ENCODE data around the gene FKBP1B. TPM values are rescaled to one million over a fixed set of nuclear protein-coding genes. Genes with fewer than 3 reads are reported as not detected.
"Not testable (repeated sequence)": the region's sequence is repeated elsewhere in the genome, so short reads cannot be mapped to it uniquely, and the experiment has no call there.

Gene FKBP1B
- total RNA-seq, 1 donor from 2014 or later, result 1.4 TPM

DNA sequence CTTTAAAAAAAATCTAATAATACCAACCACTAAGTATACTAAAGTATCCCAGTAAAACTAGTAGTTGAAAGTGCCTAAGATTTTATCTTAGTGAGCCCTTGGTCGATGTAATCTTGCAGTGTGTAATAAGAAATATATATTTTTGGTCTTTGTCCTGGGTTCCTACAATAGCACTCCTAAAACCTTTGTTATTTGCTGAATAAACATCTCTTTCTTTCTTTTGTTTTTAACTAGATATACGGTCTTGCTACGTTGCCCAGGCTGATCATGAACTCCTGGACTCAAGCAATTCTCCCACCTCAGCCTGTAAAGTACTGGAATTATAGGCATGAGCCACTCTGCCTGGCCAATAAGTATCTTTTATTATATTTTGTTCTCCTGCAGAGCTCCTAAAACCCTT is 37.5 kb downstream of the FKBP1B start:
- ATAC-seq (ENCODE audit: low read depth) (no peak), DNase-seq (no peak)
- peaks cover 16% of the 10 kb centered on the region for H3K4me1 Mint-ChIP-seq
- CTCF ChIA-PET, result no interaction called here
- TF ChIP-seq, protein P1, sequence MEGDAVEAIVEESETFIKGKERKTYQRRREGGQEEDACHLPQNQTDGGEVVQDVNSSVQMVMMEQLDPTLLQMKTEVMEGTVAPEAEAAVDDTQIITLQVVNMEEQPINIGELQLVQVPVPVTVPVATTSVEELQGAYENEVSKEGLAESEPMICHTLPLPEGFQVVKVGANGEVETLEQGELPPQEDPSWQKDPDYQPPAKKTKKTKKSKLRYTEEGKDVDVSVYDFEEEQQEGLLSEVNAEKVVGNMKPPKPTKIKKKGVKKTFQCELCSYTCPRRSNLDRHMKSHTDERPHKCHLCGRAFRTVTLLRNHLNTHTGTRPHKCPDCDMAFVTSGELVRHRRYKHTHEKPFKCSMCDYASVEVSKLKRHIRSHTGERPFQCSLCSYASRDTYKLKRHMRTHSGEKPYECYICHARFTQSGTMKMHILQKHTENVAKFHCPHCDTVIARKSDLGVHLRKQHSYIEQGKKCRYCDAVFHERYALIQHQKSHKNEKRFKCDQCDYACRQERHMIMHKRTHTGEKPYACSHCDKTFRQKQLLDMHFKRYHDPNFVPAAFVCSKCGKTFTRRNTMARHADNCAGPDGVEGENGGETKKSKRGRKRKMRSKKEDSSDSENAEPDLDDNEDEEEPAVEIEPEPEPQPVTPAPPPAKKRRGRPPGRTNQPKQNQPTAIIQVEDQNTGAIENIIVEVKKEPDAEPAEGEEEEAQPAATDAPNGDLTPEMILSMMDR (IDR thresholded peaks at IDR 0.05), result no peak
- H3K27me3 Mint-ChIP-seq, result no peaks in the 10 kb centered on the region
- no peak overlapping the region for H3K27ac Mint-ChIP-seq
- POLR2A ChIA-PET, result interaction anchor here (0.6 to 1.1 kb wide), 2 partner anchors 11 to 35 kb away, joined by 3 to 5 read pairs; partner anchors contain the start of gene SF3B6
- no peak overlapping the region for H3K4me3 Mint-ChIP-seq
- no peaks in the 10 kb centered on the region for H3K9me3 Mint-ChIP-seq
- peaks cover 11% of the 10 kb centered on the region for H3K36me3 Mint-ChIP-seq (ENCODE audit: low read depth)
- intact Hi-C loops (cut with micrococcal nuclease), result loop anchor here (10.0 kb wide), 1 partner anchor 452 kb away; no protein-coding TSS in a partner anchor

DNA sequence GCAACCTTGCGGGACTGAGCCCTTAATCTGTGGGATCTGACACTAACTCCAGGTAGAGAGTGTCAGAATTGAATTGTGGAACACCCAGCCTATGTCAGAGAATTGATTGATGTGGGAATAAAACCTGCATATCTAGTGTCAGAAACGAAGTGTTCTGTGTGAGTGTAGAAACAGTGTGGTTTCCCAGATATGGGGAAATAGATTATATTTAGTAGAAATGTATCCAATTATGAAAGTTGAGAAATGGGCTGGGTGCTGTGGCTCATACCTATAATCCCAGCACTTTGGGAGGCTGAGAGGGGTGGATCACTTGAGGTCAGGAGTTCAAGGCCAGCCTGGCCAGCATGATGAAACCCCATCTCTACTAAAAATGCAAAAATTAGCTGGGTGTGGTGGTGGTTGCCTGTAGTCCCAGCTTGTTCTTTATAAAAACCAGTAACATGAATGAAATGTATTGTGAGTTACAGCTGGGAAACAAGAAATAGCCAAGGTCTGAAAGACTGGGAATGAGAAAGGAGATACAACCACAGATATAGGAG is 39.3 kb downstream of the FKBP1B start:
- ChIA-PET POLR2A (no interaction called here), CTCF (no interaction called here)
- H3K4me1 Mint-ChIP-seq, result peaks cover 8% of the 10 kb centered on the region
- H3K4me3 Mint-ChIP-seq, result no peak overlapping the region
- H3K27me3 Mint-ChIP-seq, result no peaks in the 10 kb centered on the region
- intact Hi-C loops (cut with micrococcal nuclease), result loop anchor here (10.0 kb wide), 1 partner anchor 454 kb away; no protein-coding TSS in a partner anchor
- DNase-seq (no peak), ATAC-seq (ENCODE audit: low read depth) (no peak)
- H3K36me3 Mint-ChIP-seq (ENCODE audit: low read depth), result peaks cover 11% of the 10 kb centered on the region
- H3K27ac Mint-ChIP-seq, result no peak overlapping the region
- H3K9me3 Mint-ChIP-seq, result no peaks in the 10 kb centered on the region
- TF ChIP-seq, protein P1 (IDR thresholded peaks at IDR 0.05), result no peak

DNA sequence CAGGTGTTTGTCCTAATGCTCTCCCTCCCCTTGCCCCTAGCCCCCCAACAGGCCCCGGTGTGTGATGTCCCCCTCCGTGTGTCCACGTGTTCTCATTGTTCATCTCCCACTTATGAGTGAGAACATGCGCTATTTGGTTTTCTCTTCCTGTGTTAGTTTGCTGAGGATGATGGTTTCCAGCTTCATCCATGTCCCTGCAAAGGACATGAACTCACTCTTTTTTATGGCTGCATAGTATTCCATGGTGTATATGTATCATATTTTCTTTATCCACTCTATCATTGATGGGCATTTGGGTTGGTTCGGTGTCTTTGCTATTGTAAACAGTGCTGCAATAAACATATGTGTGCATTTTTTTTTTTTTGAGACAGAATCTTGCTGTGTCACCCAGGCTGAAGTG is 43.7 kb downstream of the FKBP1B start:
- CTCF ChIA-PET, POLR2A ChIA-PET: not testable (repeated sequence)

DNA sequence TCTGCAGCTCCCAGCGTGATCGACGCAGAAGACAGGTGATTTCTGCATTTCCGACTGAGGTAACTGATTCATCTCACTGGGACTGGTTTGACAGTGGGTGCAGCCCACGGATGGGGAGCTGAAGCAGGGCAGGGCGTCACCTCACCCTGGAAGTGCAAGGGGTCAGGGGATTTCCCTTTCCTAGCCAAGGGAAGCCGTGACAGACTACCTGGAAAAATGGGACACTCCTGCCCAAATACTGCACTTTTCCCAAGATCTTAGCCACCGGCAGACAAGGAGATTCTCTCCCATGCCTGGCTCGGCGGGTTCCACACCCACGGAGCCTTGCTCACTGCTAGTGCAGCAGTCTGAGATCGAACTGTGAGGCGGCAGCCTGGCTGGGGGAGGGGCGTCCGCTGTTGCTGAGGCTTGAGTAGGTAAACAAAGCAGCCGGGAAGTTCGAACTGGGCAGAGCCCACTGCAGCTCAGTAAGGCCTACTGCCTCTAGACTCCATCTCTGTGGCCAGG is 45.7 kb downstream of the FKBP1B start:
- ATAC-seq (ENCODE audit: low read depth); H3K4me1 Mint-ChIP-seq; DNase-seq; POLR2A ChIA-PET; CTCF ChIA-PET; H3K4me3 Mint-ChIP-seq; H3K27me3 Mint-ChIP-seq; intact Hi-C loops (cut with micrococcal nuclease); H3K9me3 Mint-ChIP-seq; H3K27ac Mint-ChIP-seq: not testable (repeated sequence)
- peaks cover 26% of the 10 kb centered on the region for H3K36me3 Mint-ChIP-seq (ENCODE audit: low read depth)

More for the DNA sequence above, 43.7 kb downstream of the FKBP1B start:
- intact Hi-C loops (cut with micrococcal nuclease); DNase-seq; H3K27ac Mint-ChIP-seq; H3K27me3 Mint-ChIP-seq; H3K4me3 Mint-ChIP-seq; H3K4me1 Mint-ChIP-seq; H3K9me3 Mint-ChIP-seq; ATAC-seq (ENCODE audit: low read depth): not testable (repeated sequence)
- H3K36me3 Mint-ChIP-seq (ENCODE audit: low read depth), result peaks cover 25% of the 10 kb centered on the region

DNA sequence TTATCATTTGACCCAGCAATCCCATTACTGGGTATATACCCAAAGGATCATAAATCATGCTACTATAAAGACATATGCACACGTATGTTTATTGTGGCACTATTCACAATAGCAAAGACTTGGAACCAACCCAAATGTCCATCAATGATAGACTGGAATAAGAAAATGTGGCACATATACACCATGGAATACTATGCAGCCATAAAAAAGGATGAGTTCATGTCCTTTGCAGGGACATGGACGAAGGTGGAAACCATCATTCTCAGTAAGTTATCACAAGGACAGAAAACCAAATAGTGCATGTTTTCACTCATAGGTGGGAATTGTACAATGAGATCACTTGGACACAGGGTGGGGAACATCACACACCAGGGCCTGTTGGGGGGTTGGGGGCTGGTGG is 51.2 kb downstream of the FKBP1B start:
- ATAC-seq (ENCODE audit: low read depth); CTCF ChIA-PET; H3K27me3 Mint-ChIP-seq; intact Hi-C loops (cut with micrococcal nuclease); H3K4me3 Mint-ChIP-seq; H3K9me3 Mint-ChIP-seq; H3K27ac Mint-ChIP-seq; DNase-seq; POLR2A ChIA-PET: not testable (repeated sequence)
- Mint-ChIP-seq H3K36me3 (ENCODE audit: low read depth) (peaks cover 30% of the 10 kb centered on the region), H3K4me1 (peaks cover 25% of the 10 kb centered on the region)

DNA sequence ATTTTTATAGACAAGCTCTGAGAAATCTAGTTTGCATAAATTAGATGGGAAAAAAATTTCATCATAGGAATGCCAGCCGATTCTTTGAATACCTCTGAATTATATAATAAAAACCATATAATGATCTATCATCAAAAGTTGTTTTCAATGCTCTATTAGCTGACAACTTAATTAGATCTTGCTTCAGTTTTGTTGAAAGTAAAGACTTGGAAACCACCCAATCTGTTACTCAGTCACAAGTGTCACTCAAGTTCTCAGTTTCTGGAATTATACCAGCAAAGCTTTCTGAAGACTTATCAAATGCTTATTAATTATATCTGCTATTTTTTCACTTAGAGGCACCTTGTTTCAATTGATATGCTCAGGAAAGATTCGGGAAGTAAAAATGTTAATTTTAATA is 52.5 kb downstream of the FKBP1B start:
- no peak overlapping the region for H3K27ac Mint-ChIP-seq
- ATAC-seq (ENCODE audit: low read depth) (no peak), DNase-seq (no peak)
- intact Hi-C loops (cut with micrococcal nuclease), result no loop called here
- H3K4me3 Mint-ChIP-seq, result no peak overlapping the region
- peaks cover 26% of the 10 kb centered on the region for H3K4me1 Mint-ChIP-seq
- peaks cover 6% of the 10 kb centered on the region for H3K9me3 Mint-ChIP-seq
- ChIA-PET CTCF (no interaction called here), POLR2A (no interaction called here)
- no peaks in the 10 kb centered on the region for H3K27me3 Mint-ChIP-seq
- H3K36me3 Mint-ChIP-seq (ENCODE audit: low read depth), result peaks cover 26% of the 10 kb centered on the region
- TF ChIP-seq, protein P1 (IDR thresholded peaks at IDR 0.05), result no peak

All from activated B cell treated with CpG ODN at 0.5 μM for 24 hours (primary cell).